OCI-LY1 (cell line): ENCODE results near the gene PKN2.

ENCODE experiments used
- H2AFZ ChIP-seq: fragments of 200-600 bp; sonication (generic), shearing (Covaris generic); 2 replicates; pipeline ENCODE4 v1.6.0; 2014; ENCODE audit warnings: antibody characterized with exemption, mild to moderate bottlenecking, low read length
- H3F3A ChIP-seq: fragments of 200-600 bp; sonication (generic), shearing (Covaris generic); 2 replicates; pipeline ENCODE4 v1.6.0; 2014; ENCODE audit warnings: mild to moderate bottlenecking, antibody characterized with exemption, low read length, moderate library complexity; ENCODE audit not compliant: insufficient read depth
- H3K27ac ChIP-seq: fragments of 200-600 bp; sonication (generic); 2 replicates; pipeline ENCODE4 v1.5.1; 2014; ENCODE audit warnings: low read length, mixed run types, mild to moderate bottlenecking, low read depth; ENCODE audit not compliant: poor library complexity, severe bottlenecking
- H3K27me3 ChIP-seq: fragments of 200-600 bp; sonication (generic); 2 replicates; pipeline ENCODE4 v1.6.0; 2014; ENCODE audit warnings: antibody characterized with exemption, mild to moderate bottlenecking, low read length, moderate library complexity; ENCODE audit not compliant: insufficient read depth
- H3K36me3 ChIP-seq: fragments of 200-600 bp; sonication (generic); 2 replicates; pipeline ENCODE4 v1.6.1; 2014; ENCODE audit warnings: mild to moderate bottlenecking, antibody characterized with exemption, low read length, moderate library complexity, mixed read lengths; ENCODE audit not compliant: insufficient read depth
- H3K4me1 ChIP-seq: fragments of 200-600 bp; sonication (generic); 2 replicates; pipeline ENCODE4 v1.5.1; 2014; ENCODE audit warnings: mild to moderate bottlenecking, low read length, moderate library complexity; ENCODE audit not compliant: insufficient read depth, severe bottlenecking
- H3K4me2 ChIP-seq: fragments of 200-600 bp; sonication (generic), shearing (Covaris generic); 2 replicates; pipeline ENCODE4 v1.6.1; 2014; ENCODE audit warnings: low read length
- H3K4me3 ChIP-seq: fragments of 200-600 bp; sonication (generic); 2 replicates; pipeline ENCODE4 v1.5.1; 2014; ENCODE audit warnings: low read length, low read depth, mild to moderate bottlenecking, mixed read lengths; ENCODE audit not compliant: poor library complexity, severe bottlenecking
- H3K79me2 ChIP-seq: fragments of 200-600 bp; shearing (Covaris generic); 2 replicates; pipeline ENCODE4 v1.6.1; 2016; ENCODE audit warnings: mixed run types, low read length, mixed read lengths; ENCODE audit not compliant: insufficient read depth
- H3K9ac ChIP-seq: fragments of 200-600 bp; sonication (generic), shearing (Covaris generic); 2 replicates; pipeline ENCODE4 v1.6.1; 2014; ENCODE audit warnings: mild to moderate bottlenecking, low read length, mixed read lengths
- H3K9me2 ChIP-seq: fragments of 200-600 bp; sonication (generic), shearing (Covaris generic); 2 replicates; pipeline ENCODE4 v1.6.1; 2014; ENCODE audit warnings: low read depth, mild to moderate bottlenecking, low read length, mixed read lengths
- H3K9me3 ChIP-seq: fragments of 200-600 bp; shearing (Covaris generic); 2 replicates; pipeline ENCODE4 v1.6.1; 2014; ENCODE audit warnings: low read length, mixed read lengths
- H4K20me1 ChIP-seq: fragments of 200-600 bp; sonication (generic), shearing (Covaris generic); 2 replicates; pipeline ENCODE4 v1.6.0; 2016; ENCODE audit warnings: mild to moderate bottlenecking, low read length; ENCODE audit not compliant: insufficient read depth
- EZH2 ChIP-seq: fragments of 200-600 bp; sonication (generic), shearing (Covaris generic); IDR thresholded peaks from 2 replicates; pipeline ENCODE4 v1.8.0; 2017; ENCODE audit warnings: borderline replicate concordance, mixed run types, mild to moderate bottlenecking, antibody characterized with exemption, low read length, moderate library complexity, mixed read lengths
- TF ChIP-seq, protein P1 (sequence below): fragments of 200-600 bp; sonication (generic), shearing (Covaris generic); IDR thresholded peaks from 2 replicates; pipeline ENCODE4 v1.5.1; 2017; ENCODE audit warnings: mild to moderate bottlenecking, antibody characterized with exemption, low read length, moderate library complexity, mixed read lengths

The PKN2 gene

DNA sequence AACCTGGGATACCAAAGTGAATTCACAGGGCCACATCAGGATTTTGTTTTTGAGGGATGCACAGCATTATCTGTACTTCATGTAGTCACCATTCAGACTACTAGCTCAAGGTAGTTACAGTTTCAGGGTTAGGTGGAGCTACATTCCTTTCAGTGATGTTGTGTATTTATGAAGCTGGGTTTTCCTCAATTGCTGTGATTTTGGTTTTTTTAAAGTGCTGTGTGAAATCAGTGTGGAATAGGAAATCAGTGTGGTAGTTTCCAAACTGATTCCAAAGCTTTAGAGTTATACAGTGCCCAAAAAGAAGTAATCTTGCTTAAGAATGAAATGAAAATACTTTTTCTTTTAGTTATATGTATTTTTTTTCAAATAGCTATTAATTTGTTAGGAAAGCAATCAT is 95.8 kb downstream of the PKN2 start:
- H3K9ac ChIP-seq, result no peak overlapping the region
- H3K4me3 ChIP-seq, result no peak overlapping the region
- H3K9me2 ChIP-seq, result no peaks in the 10 kb centered on the region
- no peak overlapping the region for H2AFZ ChIP-seq
- H3K4me1 ChIP-seq, result no peaks in the 10 kb centered on the region
- no peaks in the 10 kb centered on the region for H3K9me3 ChIP-seq
- H3F3A ChIP-seq, result no peaks in the 10 kb centered on the region
- no peaks in the 10 kb centered on the region for H3K79me2 ChIP-seq
- no peak overlapping the region for H3K4me2 ChIP-seq
- TF ChIP-seq EZH2, result no peak
- TF ChIP-seq, protein P1, sequence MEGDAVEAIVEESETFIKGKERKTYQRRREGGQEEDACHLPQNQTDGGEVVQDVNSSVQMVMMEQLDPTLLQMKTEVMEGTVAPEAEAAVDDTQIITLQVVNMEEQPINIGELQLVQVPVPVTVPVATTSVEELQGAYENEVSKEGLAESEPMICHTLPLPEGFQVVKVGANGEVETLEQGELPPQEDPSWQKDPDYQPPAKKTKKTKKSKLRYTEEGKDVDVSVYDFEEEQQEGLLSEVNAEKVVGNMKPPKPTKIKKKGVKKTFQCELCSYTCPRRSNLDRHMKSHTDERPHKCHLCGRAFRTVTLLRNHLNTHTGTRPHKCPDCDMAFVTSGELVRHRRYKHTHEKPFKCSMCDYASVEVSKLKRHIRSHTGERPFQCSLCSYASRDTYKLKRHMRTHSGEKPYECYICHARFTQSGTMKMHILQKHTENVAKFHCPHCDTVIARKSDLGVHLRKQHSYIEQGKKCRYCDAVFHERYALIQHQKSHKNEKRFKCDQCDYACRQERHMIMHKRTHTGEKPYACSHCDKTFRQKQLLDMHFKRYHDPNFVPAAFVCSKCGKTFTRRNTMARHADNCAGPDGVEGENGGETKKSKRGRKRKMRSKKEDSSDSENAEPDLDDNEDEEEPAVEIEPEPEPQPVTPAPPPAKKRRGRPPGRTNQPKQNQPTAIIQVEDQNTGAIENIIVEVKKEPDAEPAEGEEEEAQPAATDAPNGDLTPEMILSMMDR, result no peak
- H3K27me3 ChIP-seq, result no peaks in the 10 kb centered on the region
- peaks cover 57% of the 10 kb centered on the region for H3K36me3 ChIP-seq
- H3K27ac ChIP-seq, result no peak overlapping the region
- H4K20me1 ChIP-seq, result no peaks in the 10 kb centered on the region

DNA sequence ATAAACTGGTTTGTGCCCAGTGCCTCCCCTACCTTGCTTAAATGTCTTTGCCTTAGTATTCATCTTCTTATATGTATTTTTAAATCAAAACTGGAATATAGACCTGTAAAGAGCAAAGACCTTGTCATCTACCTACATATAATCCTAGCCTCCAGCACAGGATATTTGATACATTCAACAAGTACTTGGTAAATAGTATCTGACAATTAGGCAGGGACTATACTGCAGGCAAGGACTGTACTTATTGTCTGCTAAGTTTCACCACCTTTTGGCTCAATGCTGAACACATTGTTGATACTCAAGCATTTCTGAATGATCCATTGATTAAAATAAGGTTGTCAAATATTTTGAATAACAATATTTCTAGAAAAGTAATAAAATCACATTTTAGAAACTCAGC is 96.4 kb downstream of the PKN2 start:
- Histone ChIP-seq H3K9ac (no peak overlapping the region), H3K27me3 (no peaks in the 10 kb centered on the region), H3K9me2 (no peaks in the 10 kb centered on the region), H3K4me3 (no peak overlapping the region), H3K36me3 (peaks cover 57% of the 10 kb centered on the region; the same call in 1 of the 2 replicates), H3K9me3 (no peaks in the 10 kb centered on the region), H4K20me1 (no peaks in the 10 kb centered on the region), H3K4me2 (no peak overlapping the region), H3K4me1 (no peaks in the 10 kb centered on the region), H2AFZ (no peak overlapping the region), H3F3A (no peaks in the 10 kb centered on the region), H3K79me2 (no peaks in the 10 kb centered on the region), H3K27ac (no peak overlapping the region)
- TF ChIP-seq, protein P1, result no peak
- TF ChIP-seq EZH2, result no peak

DNA sequence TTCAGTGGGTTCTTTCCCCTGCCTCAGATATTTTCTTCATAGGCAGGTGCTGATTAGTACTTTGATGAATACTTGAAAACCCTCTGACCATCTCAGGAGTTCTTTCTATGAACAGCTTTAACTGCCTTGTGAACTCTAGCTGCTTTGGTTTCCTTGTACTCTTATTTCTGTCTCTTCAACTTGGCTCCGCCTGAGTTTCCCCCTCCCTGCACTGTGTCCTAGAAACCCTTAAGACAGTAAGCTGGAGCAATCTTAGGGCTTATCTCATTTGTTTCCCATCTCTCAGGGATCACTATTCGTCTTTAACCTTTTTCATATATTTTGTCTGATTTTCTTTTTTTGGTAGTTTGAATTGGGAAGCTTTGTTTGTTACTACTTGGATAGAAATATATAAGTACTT is 99.1 kb downstream of the PKN2 start:
- Histone ChIP-seq H3K36me3 (peaks cover 66% of the 10 kb centered on the region), H3K9ac (no peak overlapping the region), H3F3A (no peaks in the 10 kb centered on the region), H3K79me2 (no peaks in the 10 kb centered on the region), H4K20me1 (no peaks in the 10 kb centered on the region), H3K27ac (no peak overlapping the region), H3K9me3 (no peaks in the 10 kb centered on the region), H3K27me3 (no peaks in the 10 kb centered on the region), H2AFZ (no peak overlapping the region), H3K4me2 (no peak overlapping the region), H3K9me2 (no peaks in the 10 kb centered on the region), H3K4me1 (no peaks in the 10 kb centered on the region), H3K4me3 (no peak overlapping the region)
- TF ChIP-seq, protein P1, result no peak
- TF ChIP-seq EZH2, result no peak
